ENCODE measurements around the gene ZHX3. TPM values are rescaled to one million over a fixed set of nuclear protein-coding genes. Genes with fewer than 3 reads are reported as not detected.

The ZHX3 gene
- total and polyA plus RNA-seq, 8 donors = 6.6 to 59.3 (median 18.7) TPM

GRCh38 chr20:41158082-41158625, 159.4 kb downstream of the ZHX3 start:
- H3K4me1 ChIP-seq = peaks cover 32 to 75% (median 57%) of the 10 kb centered on the region in 4 donors
- peak overlapping the region in 4 of 5 donors; percentile 17 to 65 (median 44) for H3K27ac ChIP-seq
- H3K9me3 ChIP-seq = no peaks in the 10 kb centered on the region
- no peaks in the 10 kb centered on the region for H3K27me3 ChIP-seq
- H3K4me3 ChIP-seq = no peak overlapping the region
- WGBS, 5 donors = 74 to 92% (median 80%) methylated on average over 6 of the region's 6 CpGs
- no peak for DNase-seq
- peaks cover 15 to 36% (median 26%) of the 10 kb centered on the region in 4 donors for H3K36me3 ChIP-seq
- intact Hi-C loops (cut with DNase I; ENCODE audit: low total_unique reads) = no loop called here
- no peak for TF ChIP-seq CTCF (IDR thresholded peaks at IDR 0.05)
- TF ChIP-seq POLR2A (IDR thresholded peaks at IDR 0.05) = no peak
- TF ChIP-seq EP300 (IDR thresholded peaks at IDR 0.05) = no peak
- TF ChIP-seq POLR2AphosphoS5 (IDR thresholded peaks at IDR 0.05) = no peak

- Histone ChIP-seq H3K4me1 (peaks cover 44 to 92% (median 69%) of the 10 kb centered on the region in 4 donors), H3K27ac (peak overlapping the region in 3 of 5 donors; percentile 34 to 63 (median 37)), H3K9me3 (no peaks in the 10 kb centered on the region), H3K27me3 (no peaks in the 10 kb centered on the region), H3K36me3 (peaks cover 5 to 10% (median 10%) of the 10 kb centered on the region in 4 donors), H3K4me3 (no peak overlapping the region)
- no peak for DNase-seq
- 82 to 89% (median 89%) methylated on average over 7 of the region's 7 CpGs for WGBS, 5 donors
- TF ChIP-seq POLR2AphosphoS5 (IDR thresholded peaks at IDR 0.05) = no peak
- no peak for TF ChIP-seq POLR2A (IDR thresholded peaks at IDR 0.05)
- no peak for TF ChIP-seq EP300 (IDR thresholded peaks at IDR 0.05)
- TF ChIP-seq CTCF (IDR thresholded peaks at IDR 0.05) = no peak
- intact Hi-C loops (cut with DNase I; ENCODE audit: low total_unique reads) = no loop called here
Observed at GRCh38 chr20:41155261-41155660, 162.3 kb downstream of the ZHX3 start.

GRCh38 chr20:41154436-41155176, 162.9 kb downstream of the ZHX3 start:
- Histone ChIP-seq H3K27ac (peak overlapping the region in 4 of 5 donors; percentile 34 to 63 (median 40)), H3K4me3 (no peak overlapping the region), H3K27me3 (no peaks in the 10 kb centered on the region), H3K4me1 (peaks cover 44 to 94% (median 72%) of the 10 kb centered on the region in 4 donors), H3K36me3 (peaks cover 3 to 4% (median 3%) of the 10 kb centered on the region in 4 donors), H3K9me3 (no peaks in the 10 kb centered on the region)
- 63 to 80% (median 79%) methylated on average over 8 of the region's 8 CpGs for WGBS, 5 donors
- TF ChIP-seq POLR2A (IDR thresholded peaks at IDR 0.05) (no peak), POLR2AphosphoS5 (IDR thresholded peaks at IDR 0.05) (no peak), EP300 (IDR thresholded peaks at IDR 0.05) (no peak), CTCF (IDR thresholded peaks at IDR 0.05) (no peak)
- DNase-seq = no peak
- intact Hi-C loops (cut with DNase I; ENCODE audit: low total_unique reads) = no loop called here

GRCh38 chr20:41152108-41152757, 165.3 kb downstream of the ZHX3 start:
- DNase-seq = no peak
- Histone ChIP-seq H3K9me3 (no peaks in the 10 kb centered on the region), H3K27ac (peak overlapping the region in 2 of 5 donors; percentile 5 to 38), H3K4me3 (no peak overlapping the region), H3K4me1 (peaks cover 41 to 100% (median 80%) of the 10 kb centered on the region in 4 donors), H3K27me3 (no peaks in the 10 kb centered on the region), H3K36me3 (no peaks in the 10 kb centered on the region)
- WGBS, 5 donors = 58 to 79% (median 62%) methylated on average over 5 of the region's 5 CpGs
- TF ChIP-seq POLR2AphosphoS5 (IDR thresholded peaks at IDR 0.05) = no peak
- no peak for TF ChIP-seq EP300 (IDR thresholded peaks at IDR 0.05)
- no peak for TF ChIP-seq CTCF (IDR thresholded peaks at IDR 0.05)
- TF ChIP-seq POLR2A (IDR thresholded peaks at IDR 0.05) = no peak
- intact Hi-C loops (cut with DNase I; ENCODE audit: low total_unique reads) = no loop called here

Measured in stomach (tissue), 9 donors.